GM21367 (cell line): ENCODE results near the gene CHURC1.

Experiments
- ATAC-seq: cut with Tn5 transposase; IDR thresholded peaks from one replicate; pipeline ENCODE4 v1.9.1; 2021; ENCODE audit not compliant: unreplicated experiment

Gene CHURC1

GRCh38 chr14:64937821-64938193 is 23.6 kb downstream of the CHURC1 start:
- no peak for ATAC-seq

GRCh38 chr14:64938972-64939816 is 24.9 kb downstream of the CHURC1 start:
- no peak for ATAC-seq

- ATAC-seq: no peak
Measured at GRCh38 chr14:64939817-64940190, 25.5 kb downstream of the CHURC1 start.

GRCh38 chr14:64940336-64940910 is 26.2 kb downstream of the CHURC1 start:
- ATAC-seq: no peak

GRCh38 chr14:64942531-64943111 is 28.4 kb downstream of the CHURC1 start, which contains the start of gene GPX2:
Gene GPX2, minus strand, starts transcription at chr14:64942745. Its CDS starts 19 bp downstream, at chr14:64942726.
- no peak for ATAC-seq

GRCh38 chr14:64943556-64943955 is 29.3 kb downstream of the CHURC1 start:
- no peak for ATAC-seq

GRCh38 chr14:64944041-64944440 is 29.8 kb downstream of the CHURC1 start:
- ATAC-seq: no peak

GRCh38 chr14:64944861-64945260 is 30.6 kb downstream of the CHURC1 start:
- no peak for ATAC-seq

GRCh38 chr14:64945431-64946178 is 31.4 kb downstream of the CHURC1 start:
- ATAC-seq: no peak

- ATAC-seq: no peak
Measured at GRCh38 chr14:64946310-64947045, 32.2 kb downstream of the CHURC1 start.

- ATAC-seq: no peak
Measured at GRCh38 chr14:64947710-64948611, 33.7 kb downstream of the CHURC1 start.

- ATAC-seq: no peak
Measured at GRCh38 chr14:64948612-64949210, 34.5 kb downstream of the CHURC1 start.

- no peak for ATAC-seq
Measured at GRCh38 chr14:64950889-64951288, 36.6 kb downstream of the CHURC1 start.

- ATAC-seq: no peak
Measured at GRCh38 chr14:64951291-64951690, 37.0 kb downstream of the CHURC1 start.

GRCh38 chr14:64951724-64952123 is 37.5 kb downstream of the CHURC1 start:
- ATAC-seq: no peak

GRCh38 chr14:64952598-64953309 is 38.5 kb downstream of the CHURC1 start:
- ATAC-seq: no peak

- no peak for ATAC-seq
Measured at GRCh38 chr14:64953310-64953654, 39.0 kb downstream of the CHURC1 start.

GRCh38 chr14:64953661-64954060 is 39.4 kb downstream of the CHURC1 start:
- no peak for ATAC-seq
